ENCODE measurements around the gene SYNGR3.

- TF ChIP-seq, protein P1, sequence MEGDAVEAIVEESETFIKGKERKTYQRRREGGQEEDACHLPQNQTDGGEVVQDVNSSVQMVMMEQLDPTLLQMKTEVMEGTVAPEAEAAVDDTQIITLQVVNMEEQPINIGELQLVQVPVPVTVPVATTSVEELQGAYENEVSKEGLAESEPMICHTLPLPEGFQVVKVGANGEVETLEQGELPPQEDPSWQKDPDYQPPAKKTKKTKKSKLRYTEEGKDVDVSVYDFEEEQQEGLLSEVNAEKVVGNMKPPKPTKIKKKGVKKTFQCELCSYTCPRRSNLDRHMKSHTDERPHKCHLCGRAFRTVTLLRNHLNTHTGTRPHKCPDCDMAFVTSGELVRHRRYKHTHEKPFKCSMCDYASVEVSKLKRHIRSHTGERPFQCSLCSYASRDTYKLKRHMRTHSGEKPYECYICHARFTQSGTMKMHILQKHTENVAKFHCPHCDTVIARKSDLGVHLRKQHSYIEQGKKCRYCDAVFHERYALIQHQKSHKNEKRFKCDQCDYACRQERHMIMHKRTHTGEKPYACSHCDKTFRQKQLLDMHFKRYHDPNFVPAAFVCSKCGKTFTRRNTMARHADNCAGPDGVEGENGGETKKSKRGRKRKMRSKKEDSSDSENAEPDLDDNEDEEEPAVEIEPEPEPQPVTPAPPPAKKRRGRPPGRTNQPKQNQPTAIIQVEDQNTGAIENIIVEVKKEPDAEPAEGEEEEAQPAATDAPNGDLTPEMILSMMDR (IDR thresholded peaks at IDR 0.05), result no peak
- TF ChIP-seq POLR2AphosphoS5 (IDR thresholded peaks at IDR 0.05; ENCODE audit: low read depth, low read length), result no peak
Observed at GRCh38 chr16:1949507-1949906, 40.3 kb upstream of the SYNGR3 start.
